Activated T-helper 1 cell treated with anti-CD3 and anti-CD28 coated beads, Interleukin-12 subunit alpha, Interleukin-12 subunit beta, Interleukin-2, Interleukin-4 antibody, amounts not matched to agents 30 ng/mL and 10 ng/mL and 1 ng/mL, durations not matched to agents 14 hours and 24 hours and 36 hours (primary cell): Measurements from ENCODE around the gene TINAGL1. TPM values are rescaled to one million over a fixed set of nuclear protein-coding genes. Genes with fewer than 3 reads are reported as not detected.

Source experiments
- DNase-seq: peaks from one replicate; pipeline ENCODE4 v3.0.0; 2021; ENCODE audit warnings: low spot score
- H3K27ac Mint-ChIP-seq: one replicate; pipeline ENCODE4 v1.8.0; 2021; ENCODE audit warnings: mild to moderate bottlenecking, mixed read lengths
- H3K27me3 Mint-ChIP-seq: one replicate; pipeline ENCODE4 v1.8.0; 2022; ENCODE audit warnings: mild to moderate bottlenecking, moderate library complexity, mixed read lengths; ENCODE audit not compliant: insufficient read depth
- H3K36me3 Mint-ChIP-seq: one replicate; pipeline ENCODE4 v1.8.0; 2021; ENCODE audit warnings: low read depth, mixed read lengths
- H3K4me1 Mint-ChIP-seq: one replicate; pipeline ENCODE4 v1.8.0; 2021; ENCODE audit warnings: low read depth, mixed read lengths
- H3K4me3 Mint-ChIP-seq: one replicate; pipeline ENCODE4 v1.8.0; 2021; ENCODE audit warnings: mild to moderate bottlenecking, moderate library complexity, mixed read lengths
- H3K9me3 Mint-ChIP-seq: one replicate; pipeline ENCODE4 v1.8.0; 2021; ENCODE audit warnings: mixed read lengths
- intact Hi-C: fragments of 100-400 bp; cut with micrococcal nuclease; formaldehyde crosslinking; loops from one replicate; pipeline ENCODE4 v1.15.1; 2024
- total RNA-seq: library from RNA; stranded (reverse); gene quantifications from 2 replicates; pipeline ENCODE4 v1.2.3, GENCODE V29; 2022

TINAGL1 gene
- total RNA-seq, 1 donor from 2014 or later = not detected

DNA sequence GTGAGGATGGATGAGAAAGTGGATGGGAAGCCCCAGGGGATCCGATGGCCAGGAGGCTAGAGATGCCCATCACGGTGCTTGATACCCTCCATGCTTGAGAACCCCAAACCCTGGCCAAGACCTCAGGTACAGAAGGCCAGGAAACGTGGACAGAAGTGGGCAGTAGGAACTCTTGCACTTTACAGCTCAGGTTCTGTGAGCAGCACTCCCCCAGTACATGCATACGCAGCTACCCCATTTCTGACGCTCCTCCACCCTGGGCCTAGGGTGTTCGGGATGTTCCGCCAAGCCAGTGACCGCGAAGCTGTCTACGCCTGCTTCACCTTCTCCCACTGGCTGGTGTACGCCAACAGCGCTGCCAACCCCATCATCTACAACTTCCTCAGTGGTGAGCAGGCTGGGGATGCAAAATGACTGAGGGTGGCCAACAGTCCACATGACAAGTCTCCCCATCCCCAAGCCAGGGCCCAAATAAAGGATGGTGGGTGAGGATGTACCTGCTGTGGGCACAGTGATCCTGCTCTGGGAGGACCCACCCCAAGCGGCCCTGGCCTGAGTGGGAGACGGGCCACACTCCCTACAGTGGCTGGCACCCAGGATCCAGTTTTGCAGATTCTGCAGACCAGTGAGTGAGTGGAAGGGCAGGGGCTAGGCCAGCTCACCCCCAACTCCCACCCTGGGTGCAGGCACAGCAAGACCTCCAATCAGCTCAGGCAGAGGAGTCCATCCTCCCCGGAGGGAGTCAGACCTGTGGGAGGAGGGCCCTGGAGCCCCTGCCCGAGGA is 48.6 kb downstream of the TINAGL1 start:
- Mint-ChIP-seq H3K36me3 (peaks cover 10% of the 10 kb centered on the region), H3K27me3 (no peaks in the 10 kb centered on the region), H3K27ac (no peak overlapping the region), H3K4me1 (no peaks in the 10 kb centered on the region), H3K4me3 (no peak overlapping the region), H3K9me3 (no peaks in the 10 kb centered on the region)
- DNase-seq = no peak
- intact Hi-C loops = no loop called here

DNA sequence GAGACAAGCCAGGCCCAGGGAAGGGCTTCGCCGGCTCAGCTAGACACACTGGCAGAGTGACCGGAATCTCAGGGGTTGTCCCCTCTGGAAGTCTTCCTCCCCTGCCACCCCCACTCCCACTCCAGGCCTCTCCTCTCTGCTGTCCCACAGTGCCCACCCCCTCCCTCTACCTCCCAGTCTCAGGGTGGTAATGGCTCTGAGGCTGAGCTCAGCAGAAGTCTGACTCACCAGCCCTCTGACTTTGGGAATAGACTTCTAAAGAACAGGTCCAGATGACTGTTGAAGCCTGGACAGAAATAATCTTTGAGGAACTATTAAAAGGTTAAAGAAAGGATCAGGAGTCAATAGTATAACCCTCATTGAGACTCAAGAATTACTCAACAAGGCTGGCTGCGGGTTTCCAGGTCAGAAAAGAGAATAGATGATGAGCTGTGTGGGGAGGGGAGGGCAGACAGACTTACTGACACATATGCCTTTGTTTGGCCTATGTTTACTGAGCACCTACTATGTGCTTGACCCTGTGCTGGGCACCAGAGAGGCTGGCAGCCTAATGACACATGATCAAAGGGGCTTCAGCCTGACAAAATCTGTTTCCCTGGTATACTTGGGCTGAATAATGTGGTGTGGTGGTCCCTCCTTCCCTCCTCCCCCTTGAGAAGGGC is 49.4 kb downstream of the TINAGL1 start:
- H3K9me3 Mint-ChIP-seq = no peaks in the 10 kb centered on the region
- no peaks in the 10 kb centered on the region for H3K27me3 Mint-ChIP-seq
- H3K36me3 Mint-ChIP-seq = peaks cover 16% of the 10 kb centered on the region
- no peak overlapping the region for H3K27ac Mint-ChIP-seq
- no peak for DNase-seq
- no peaks in the 10 kb centered on the region for H3K4me1 Mint-ChIP-seq
- intact Hi-C loops = no loop called here
- no peak overlapping the region for H3K4me3 Mint-ChIP-seq

DNA sequence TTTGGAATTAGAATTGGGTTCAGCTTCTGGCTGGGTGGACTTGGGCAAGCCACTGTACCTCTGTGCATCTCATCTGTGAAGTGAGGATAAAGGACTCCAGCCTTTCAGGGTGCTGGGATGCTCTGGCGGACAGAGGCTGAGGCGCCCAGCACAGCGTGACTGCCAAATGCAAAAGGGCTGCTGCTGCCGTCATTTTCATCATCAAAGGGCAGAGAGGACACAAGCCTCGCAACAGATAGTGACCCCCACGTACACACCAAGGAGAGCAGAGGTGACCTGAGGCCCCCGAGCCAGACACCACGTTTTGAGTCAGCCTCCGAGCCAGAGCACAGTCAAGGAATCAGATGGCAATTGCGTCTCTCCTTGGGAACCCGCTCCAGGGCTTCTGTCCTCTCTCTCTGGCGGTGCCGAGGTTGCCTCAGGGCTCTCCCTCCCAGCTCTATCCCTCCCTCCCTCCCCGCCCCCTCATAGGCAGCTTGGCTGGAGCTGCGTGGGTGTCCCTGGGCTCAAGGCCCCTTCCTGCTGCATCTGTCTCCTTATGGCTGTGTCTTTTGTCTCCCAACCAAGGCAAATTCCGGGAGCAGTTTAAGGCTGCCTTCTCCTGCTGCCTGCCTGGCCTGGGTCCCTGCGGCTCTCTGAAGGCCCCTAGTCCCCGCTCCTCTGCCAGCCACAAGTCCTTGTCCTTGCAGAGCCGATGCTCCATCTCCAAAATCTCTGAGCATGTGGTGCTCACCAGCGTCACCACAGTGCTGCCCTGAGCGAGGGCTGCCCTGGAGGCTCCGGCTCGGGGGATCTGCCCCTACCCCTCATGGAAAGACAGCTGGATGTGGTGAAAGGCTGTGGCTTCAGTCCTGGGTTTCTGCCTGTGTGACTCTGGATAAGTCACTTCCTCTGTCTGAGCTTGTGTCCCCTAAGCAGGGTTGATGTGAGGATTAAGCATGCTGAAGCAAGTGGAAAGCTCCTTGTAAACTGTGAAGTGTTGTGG is 50.2 kb downstream of the TINAGL1 start:
- Mint-ChIP-seq H3K27me3 (no peaks in the 10 kb centered on the region), H3K27ac (no peak overlapping the region), H3K36me3 (peaks cover 21% of the 10 kb centered on the region), H3K4me1 (no peaks in the 10 kb centered on the region), H3K4me3 (no peak overlapping the region), H3K9me3 (no peaks in the 10 kb centered on the region)
- intact Hi-C loops = no loop called here
- DNase-seq = no peak

DNA sequence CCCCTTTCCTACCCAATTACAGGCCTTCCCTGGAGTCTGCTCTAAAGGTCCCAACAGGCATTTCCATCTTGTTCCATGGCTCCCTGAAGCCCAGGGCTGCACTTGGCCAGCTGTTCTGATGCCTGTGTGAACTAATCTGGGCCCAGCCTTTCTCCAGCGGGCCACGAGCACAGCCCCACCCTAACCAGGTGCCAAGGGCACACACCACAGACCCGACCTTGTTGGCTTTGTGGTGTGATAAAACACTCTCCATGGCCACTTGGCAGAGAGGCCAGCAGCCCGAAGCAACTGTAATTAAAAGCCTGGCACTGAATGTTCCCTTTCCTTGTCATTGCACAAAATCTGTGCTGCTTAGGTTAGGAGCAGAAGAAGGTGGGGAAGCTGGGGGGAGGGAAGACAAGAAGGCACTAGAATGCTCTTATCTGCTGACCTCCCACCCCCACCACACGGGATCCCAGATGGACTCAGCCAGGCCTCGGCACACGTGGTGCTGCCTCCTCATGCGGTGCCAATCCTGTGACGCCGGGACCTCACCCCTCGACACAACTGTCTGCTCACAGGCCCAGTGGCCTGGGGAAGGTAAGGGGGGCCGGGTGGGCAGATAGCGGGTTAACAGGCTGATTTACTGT is 51.1 kb downstream of the TINAGL1 start:
- Mint-ChIP-seq H3K4me3 (no peak overlapping the region), H3K27ac (no peak overlapping the region), H3K9me3 (no peaks in the 10 kb centered on the region), H3K27me3 (no peaks in the 10 kb centered on the region), H3K36me3 (peaks cover 26% of the 10 kb centered on the region), H3K4me1 (no peaks in the 10 kb centered on the region)
- no peak for DNase-seq
- intact Hi-C loops = no loop called here

DNA sequence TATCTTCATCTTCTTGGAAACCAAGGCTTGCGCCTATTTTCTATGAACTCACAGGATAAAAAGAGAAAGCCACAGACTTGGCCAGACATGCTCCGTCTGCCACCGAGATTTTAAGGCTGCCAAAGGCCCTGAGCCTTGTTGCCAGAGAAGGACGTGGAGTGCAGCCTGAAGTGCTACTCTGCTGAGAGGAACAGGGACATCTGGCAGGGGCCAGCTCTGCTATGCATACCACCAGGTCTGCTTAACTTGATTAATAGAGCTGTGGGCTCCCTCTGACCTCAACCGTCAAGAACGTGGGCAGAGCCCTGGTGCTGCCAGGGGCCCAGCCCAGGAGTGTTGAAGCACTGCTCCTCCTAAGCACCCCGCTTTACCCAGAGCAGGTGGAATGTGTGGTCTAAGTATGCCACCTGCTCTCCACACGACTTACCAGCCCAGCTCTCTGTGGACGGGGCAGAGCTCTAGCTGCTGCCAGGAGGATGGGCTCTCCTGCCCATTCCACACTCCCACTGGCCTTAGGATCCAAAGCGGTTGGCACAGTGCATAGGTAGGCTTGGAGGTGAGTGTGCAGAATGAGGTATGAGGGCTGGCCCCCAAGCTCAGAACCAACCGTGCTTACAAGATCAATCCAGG is 51.7 kb downstream of the TINAGL1 start:
- no peak overlapping the region for H3K27ac Mint-ChIP-seq
- H3K4me1 Mint-ChIP-seq = no peaks in the 10 kb centered on the region
- no peak overlapping the region for H3K4me3 Mint-ChIP-seq
- intact Hi-C loops = no loop called here
- no peaks in the 10 kb centered on the region for H3K27me3 Mint-ChIP-seq
- no peaks in the 10 kb centered on the region for H3K9me3 Mint-ChIP-seq
- DNase-seq = no peak
- H3K36me3 Mint-ChIP-seq = peaks cover 29% of the 10 kb centered on the region

DNA sequence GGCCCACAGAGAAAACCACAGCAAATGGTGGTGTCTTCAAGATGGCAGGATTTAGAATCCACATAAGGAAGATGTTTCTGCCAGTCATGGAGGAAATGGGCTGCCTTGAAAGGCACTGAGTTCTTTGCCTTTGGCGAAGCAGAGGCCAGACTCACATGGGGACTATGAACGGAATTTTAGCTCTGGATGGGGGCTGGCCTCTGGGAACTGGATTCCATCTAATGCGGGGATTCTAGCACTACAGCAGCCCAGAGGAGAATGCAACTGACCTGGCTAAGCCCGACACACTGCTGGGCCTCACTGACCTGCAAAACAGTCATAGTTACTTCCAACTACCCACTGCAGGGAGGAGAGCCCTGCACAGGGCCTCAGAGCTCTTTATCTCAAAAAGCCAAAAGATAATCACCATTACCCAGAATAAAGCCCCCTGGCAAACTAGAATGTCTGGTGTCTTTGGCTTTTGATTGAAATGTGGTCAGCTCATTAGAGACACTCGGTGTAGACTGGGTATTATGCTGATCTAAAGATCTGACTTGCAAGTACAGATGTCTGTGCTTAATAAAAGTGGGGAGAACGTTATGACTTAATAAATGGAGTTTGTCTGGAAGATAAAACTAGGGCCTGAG is 52.7 kb downstream of the TINAGL1 start:
- no peak for DNase-seq
- Mint-ChIP-seq H3K4me3 (no peak overlapping the region), H3K27ac (no peak overlapping the region), H3K27me3 (no peaks in the 10 kb centered on the region), H3K36me3 (peaks cover 34% of the 10 kb centered on the region), H3K9me3 (no peaks in the 10 kb centered on the region), H3K4me1 (no peaks in the 10 kb centered on the region)
- intact Hi-C loops = no loop called here

DNA sequence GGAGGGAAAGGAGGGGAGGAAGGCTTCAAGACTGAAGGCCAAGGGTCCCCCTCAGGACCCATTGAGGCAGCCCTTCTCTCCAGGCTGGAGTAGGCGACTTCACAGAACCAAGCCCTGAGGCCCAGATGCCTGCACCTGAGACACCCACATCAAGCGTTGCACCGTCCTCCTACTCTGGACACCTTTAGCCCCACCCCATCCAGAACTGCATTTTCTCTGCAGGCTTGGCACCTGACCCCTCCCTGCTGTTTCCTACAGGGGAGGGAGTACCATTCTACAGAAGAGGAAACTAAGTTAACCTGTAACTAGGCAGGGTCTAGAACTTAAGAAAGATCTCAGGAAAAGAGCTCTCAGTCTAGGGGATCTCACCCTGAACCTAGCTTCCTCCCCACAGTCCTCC is 56.3 kb downstream of the TINAGL1 start:
- peaks cover 40% of the 10 kb centered on the region for H3K36me3 Mint-ChIP-seq
- no peak overlapping the region for H3K27ac Mint-ChIP-seq
- H3K27me3 Mint-ChIP-seq = no peaks in the 10 kb centered on the region
- no peaks in the 10 kb centered on the region for H3K9me3 Mint-ChIP-seq
- no peaks in the 10 kb centered on the region for H3K4me1 Mint-ChIP-seq
- intact Hi-C loops = no loop called here
- H3K4me3 Mint-ChIP-seq = no peak overlapping the region
- no peak for DNase-seq

DNA sequence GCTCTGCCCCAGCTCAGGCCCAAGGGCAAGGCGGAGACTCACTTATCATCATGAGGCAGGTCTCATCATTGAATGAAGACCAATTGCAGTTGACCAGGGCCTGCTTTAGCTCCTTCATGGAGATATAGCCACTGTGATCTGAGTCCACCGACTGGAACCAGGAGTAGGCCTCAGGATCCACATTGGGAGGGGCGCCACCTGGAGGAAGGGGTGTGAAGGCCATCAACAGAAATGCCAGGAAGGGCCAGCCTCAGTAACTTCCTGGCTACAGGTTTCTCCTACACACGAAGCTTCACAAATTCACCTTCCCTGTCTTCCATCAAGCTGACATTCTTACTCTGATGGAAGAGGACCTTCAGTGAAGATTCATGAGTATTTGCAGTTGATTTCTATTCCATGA is 56.8 kb downstream of the TINAGL1 start:
- no peaks in the 10 kb centered on the region for H3K4me1 Mint-ChIP-seq
- no peak overlapping the region for H3K27ac Mint-ChIP-seq
- no peak overlapping the region for H3K4me3 Mint-ChIP-seq
- H3K27me3 Mint-ChIP-seq = no peaks in the 10 kb centered on the region
- no peaks in the 10 kb centered on the region for H3K9me3 Mint-ChIP-seq
- DNase-seq = no peak
- H3K36me3 Mint-ChIP-seq = peaks cover 40% of the 10 kb centered on the region
- intact Hi-C loops = no loop called here

Other genes with a start within 250 kb of the TINAGL1 start
- not detected in 2 replicates for gene FABP3, start 203.4 kb upstream of the TINAGL1 start, total RNA-seq
- not detected in 2 replicates for gene SERINC2, start 163.3 kb upstream of the TINAGL1 start, total RNA-seq
- not detected in 2 replicates for gene HCRTR1, start 41.2 kb downstream of the TINAGL1 start, total RNA-seq
- 57.6 and 66.1 TPM in 2 replicates for gene PEF1, start 68.4 kb downstream of the TINAGL1 start, total RNA-seq
- not detected in 2 replicates for gene COL16A1, start 127.5 kb downstream of the TINAGL1 start, total RNA-seq
- 0.13 and 0.29 TPM in 2 replicates for gene ADGRB2, start 187.8 kb downstream of the TINAGL1 start, total RNA-seq
- gene SPOCD1, start 239.5 kb downstream of the TINAGL1 start, total RNA-seq = not detected in 2 replicates